ENCODE measurements around the gene VWC2. TPM values are rescaled to one million over a fixed set of nuclear protein-coding genes. Genes with fewer than 3 reads are reported as not detected.

The VWC2 gene
- total and polyA plus RNA-seq, 2 donors (not counting 1 experiment from before 2014, with no cell fraction given), result not detected

- Histone ChIP-seq H3K36me3 (replicated peaks in 1 of 2; ENCODE audit: control extremely low read depth in 1 of 2, control insufficient read depth in 1 of 2, extremely low read depth in 1 of 2, insufficient read depth in 2 of 2, low read length in 1 of 2) (no peaks in the 10 kb centered on the region), H3K9me3 (ENCODE audit: control extremely low read depth in 1 of 3, control insufficient read depth in 2 of 3, insufficient read depth in 1 of 3, low read length in 2 of 3) (peaks cover 0 to 4% (median 0%) of the 10 kb centered on the region in 3 donors), H3K79me2 (ENCODE audit: control insufficient read depth, insufficient read depth, low read length) (no peaks in the 10 kb centered on the region), H3K27ac (ENCODE audit: low read length in 2 of 2) (no peak overlapping the region), H4K20me1 (ENCODE audit: control insufficient read depth, insufficient read depth, low read length, poor library complexity, severe bottlenecking) (no peaks in the 10 kb centered on the region), H3K9ac (ENCODE audit: low read length) (no peak overlapping the region), H3K27me3 (replicated peaks in 1 of 4; ENCODE audit: control extremely low read depth in 1 of 4, control insufficient read depth in 3 of 4, insufficient read depth in 4 of 4, low read length in 3 of 4) (peaks cover 0 to 20% (median 9%) of the 10 kb centered on the region in 4 experiments), H3K4me2 (replicated peaks; ENCODE audit: low read depth, low read length, poor library complexity, severe bottlenecking) (no peak overlapping the region), H3K4me1 (ENCODE audit: control insufficient read depth in 2 of 2, insufficient read depth in 2 of 2, low read length in 2 of 2) (peaks cover 0 to 4% of the 10 kb centered on the region in 2 donors), H2AFZ (ENCODE audit: insufficient read depth, low read depth, low read length, poor library complexity, severe bottlenecking) (no peak overlapping the region), H3K4me3 (ENCODE audit: control extremely low read depth in 1 of 5, extremely low read depth in 1 of 5, insufficient read depth in 1 of 5, low read depth in 2 of 5, low read length in 4 of 5) (no peak overlapping the region)
- Mint-ChIP-seq H3K27ac (no peak overlapping the region), H3K4me3 (no peak overlapping the region), H3K27me3 (peaks cover 30% of the 10 kb centered on the region), H3K9me3 (ENCODE audit: insufficient read depth) (no peaks in the 10 kb centered on the region), H3K4me1 (peaks cover 15% of the 10 kb centered on the region)
- TF ChIP-seq EZH2 (IDR thresholded peaks at IDR 0.05; ENCODE audit: borderline replicate concordance, insufficient read depth, low read depth, low read length, poor library complexity, severe bottlenecking), result no peak
- TF ChIP-seq CTCF (IDR thresholded peaks at IDR 0.05), result no peak
- CTCF ChIA-PET, result no interaction called here
- no peak for DNase-seq
- intact Hi-C loops (cut with micrococcal nuclease), result no loop called here
- POLR2A ChIA-PET, result no interaction called here
- no peak for ATAC-seq (ENCODE audit: low read depth)
Measured at GRCh38 chr7:49769285-49769857, 4.1 kb upstream of the VWC2 start.

GRCh38 chr7:49770838-49771237 lies 2.6 kb upstream of the VWC2 start:
- Histone ChIP-seq H3K27ac (ENCODE audit: low read length in 2 of 2) (no peak overlapping the region), H3K36me3 (replicated peaks in 1 of 2; ENCODE audit: control extremely low read depth in 1 of 2, control insufficient read depth in 1 of 2, extremely low read depth in 1 of 2, insufficient read depth in 2 of 2, low read length in 1 of 2) (no peaks in the 10 kb centered on the region), H4K20me1 (ENCODE audit: control insufficient read depth, insufficient read depth, low read length, poor library complexity, severe bottlenecking) (no peaks in the 10 kb centered on the region), H3K4me3 (ENCODE audit: control extremely low read depth in 1 of 5, extremely low read depth in 1 of 5, insufficient read depth in 1 of 5, low read depth in 2 of 5, low read length in 4 of 5) (no peak overlapping the region), H3K9ac (ENCODE audit: low read length) (no peak overlapping the region), H3K4me1 (ENCODE audit: control insufficient read depth in 2 of 2, insufficient read depth in 2 of 2, low read length in 2 of 2) (peaks cover 0 to 4% of the 10 kb centered on the region in 2 donors), H3K9me3 (ENCODE audit: control extremely low read depth in 1 of 3, control insufficient read depth in 2 of 3, insufficient read depth in 1 of 3, low read length in 2 of 3) (peaks cover 0 to 6% (median 0%) of the 10 kb centered on the region in 3 donors), H2AFZ (ENCODE audit: insufficient read depth, low read depth, low read length, poor library complexity, severe bottlenecking) (no peak overlapping the region), H3K79me2 (ENCODE audit: control insufficient read depth, insufficient read depth, low read length) (no peaks in the 10 kb centered on the region), H3K4me2 (replicated peaks; ENCODE audit: low read depth, low read length, poor library complexity, severe bottlenecking) (no peak overlapping the region), H3K27me3 (replicated peaks in 1 of 4; ENCODE audit: control extremely low read depth in 1 of 4, control insufficient read depth in 3 of 4, insufficient read depth in 4 of 4, low read length in 3 of 4) (peaks cover 0 to 27% (median 12%) of the 10 kb centered on the region in 4 experiments)
- ATAC-seq (ENCODE audit: low read depth) (no peak), DNase-seq (no peak)
- Mint-ChIP-seq H3K4me3 (no peak overlapping the region), H3K27me3 (peaks cover 33% of the 10 kb centered on the region), H3K27ac (no peak overlapping the region), H3K9me3 (ENCODE audit: insufficient read depth) (no peaks in the 10 kb centered on the region), H3K4me1 (peaks cover 18% of the 10 kb centered on the region)
- ChIA-PET CTCF (no interaction called here), POLR2A (no interaction called here)
- no peak for TF ChIP-seq CTCF (IDR thresholded peaks at IDR 0.05)
- TF ChIP-seq EZH2 (IDR thresholded peaks at IDR 0.05; ENCODE audit: borderline replicate concordance, insufficient read depth, low read depth, low read length, poor library complexity, severe bottlenecking), result no peak
- intact Hi-C loops (cut with micrococcal nuclease), result no loop called here
- WGBS (ENCODE audit: insufficient coverage), result 100% methylated on average over 3 of the region's 4 CpGs
